ENCODE results near the gene SPATA31A1. TPM values are rescaled to one million over a fixed set of nuclear protein-coding genes. Genes with fewer than 3 reads are reported as not detected.
"Not testable (repeated sequence)": the region's sequence is repeated elsewhere in the genome, so short reads cannot be mapped to it uniquely, and the experiment has no call there.

Gene SPATA31A1
- polyA plus RNA-seq (2012; ENCODE audit: insufficient read length, low read depth): not detected

DNA sequence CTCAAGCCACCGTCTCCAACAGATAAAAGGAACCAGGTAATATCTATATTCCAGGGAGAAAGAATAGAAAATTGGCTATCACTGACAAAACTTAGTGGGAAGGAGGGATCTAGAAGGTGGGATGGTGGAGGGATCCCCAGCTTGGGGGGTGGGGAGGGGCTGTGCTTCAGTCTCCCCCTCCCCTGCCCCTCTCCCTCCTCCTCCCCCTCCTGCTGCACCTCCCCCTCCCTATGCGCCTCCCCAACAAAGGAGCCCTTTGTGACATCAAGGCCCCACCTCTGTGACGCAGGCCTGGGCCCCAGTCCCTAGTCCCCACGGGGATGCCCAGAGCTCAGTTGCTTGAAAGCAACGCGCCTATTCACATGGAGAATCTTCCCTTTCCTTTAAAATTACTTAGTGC, at the start of gene SPATA31A1:
SPATA31A1 (plus strand) TSS at position 301 of the 400 bp plus-strand sequence; CDS start at position 363, 62 bp downstream.
- TF ChIP-seq SIN3A (IDR thresholded peaks at IDR 0.05; ENCODE audit: borderline replicate concordance, insufficient read depth, low read length); POLR2AphosphoS5 (IDR thresholded peaks at IDR 0.05; ENCODE audit: low read depth, low read length); REST (IDR thresholded peaks at IDR 0.05; ENCODE audit: insufficient read depth in 1 of 2, low read depth in 2 of 2, low read length in 2 of 2): not testable (repeated sequence)
